OCI-LY7 (cell line): ENCODE results near the gene ZNF689.

Source experiments
- EZH2phosphoT487 ChIP-seq: fragments of 200-600 bp; sonication (generic); IDR thresholded peaks from 2 replicates; pipeline ENCODE4 v1.6.1; 2018; ENCODE audit warnings: low read depth, borderline replicate concordance, mild to moderate bottlenecking, mixed run types, antibody characterized with exemption, low read length, moderate library complexity, mixed read lengths
- TF ChIP-seq, protein P1 (sequence below): fragments of 200-600 bp; sonication (generic); conservative IDR thresholded peaks from 2 replicates; pipeline ENCODE4 v1.5.1; 2014; ENCODE audit warnings: mild to moderate bottlenecking, antibody characterized with exemption, low read length, moderate library complexity, mixed read lengths

DNA sequence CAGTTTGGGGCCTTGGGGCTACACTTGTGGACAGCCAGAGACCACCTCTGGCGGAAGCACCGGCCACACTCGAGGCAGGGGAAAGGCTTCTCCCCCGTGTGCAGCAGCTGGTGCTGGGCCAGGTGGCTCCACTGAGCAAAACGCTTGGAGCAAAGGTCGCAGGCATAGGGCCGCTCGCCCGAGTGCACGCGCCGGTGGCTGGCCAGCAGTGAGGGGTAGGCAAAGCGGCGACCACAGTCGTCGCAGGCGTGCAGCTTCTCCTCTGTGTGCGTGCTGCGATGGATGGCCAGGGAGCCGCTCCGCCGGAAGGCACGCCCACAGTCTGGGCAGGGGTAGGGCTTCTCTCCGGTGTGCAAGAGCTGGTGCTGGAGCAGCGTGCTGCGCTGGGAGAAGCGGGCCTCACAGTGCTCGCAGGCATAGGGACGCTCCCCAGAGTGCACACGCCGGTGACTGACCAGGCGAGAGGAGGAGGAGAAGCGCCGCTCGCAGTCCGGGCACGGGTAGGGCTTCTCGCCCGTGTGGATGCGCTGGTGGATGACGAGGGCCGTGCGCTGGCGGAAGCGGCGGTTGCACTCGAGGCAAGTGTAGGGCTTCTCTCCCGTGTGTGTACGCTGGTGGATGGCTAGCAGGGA, 5.8 kb downstream of the ZNF689 start:
- TF ChIP-seq, protein P1, sequence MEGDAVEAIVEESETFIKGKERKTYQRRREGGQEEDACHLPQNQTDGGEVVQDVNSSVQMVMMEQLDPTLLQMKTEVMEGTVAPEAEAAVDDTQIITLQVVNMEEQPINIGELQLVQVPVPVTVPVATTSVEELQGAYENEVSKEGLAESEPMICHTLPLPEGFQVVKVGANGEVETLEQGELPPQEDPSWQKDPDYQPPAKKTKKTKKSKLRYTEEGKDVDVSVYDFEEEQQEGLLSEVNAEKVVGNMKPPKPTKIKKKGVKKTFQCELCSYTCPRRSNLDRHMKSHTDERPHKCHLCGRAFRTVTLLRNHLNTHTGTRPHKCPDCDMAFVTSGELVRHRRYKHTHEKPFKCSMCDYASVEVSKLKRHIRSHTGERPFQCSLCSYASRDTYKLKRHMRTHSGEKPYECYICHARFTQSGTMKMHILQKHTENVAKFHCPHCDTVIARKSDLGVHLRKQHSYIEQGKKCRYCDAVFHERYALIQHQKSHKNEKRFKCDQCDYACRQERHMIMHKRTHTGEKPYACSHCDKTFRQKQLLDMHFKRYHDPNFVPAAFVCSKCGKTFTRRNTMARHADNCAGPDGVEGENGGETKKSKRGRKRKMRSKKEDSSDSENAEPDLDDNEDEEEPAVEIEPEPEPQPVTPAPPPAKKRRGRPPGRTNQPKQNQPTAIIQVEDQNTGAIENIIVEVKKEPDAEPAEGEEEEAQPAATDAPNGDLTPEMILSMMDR = no peak
- TF ChIP-seq EZH2phosphoT487 = no peak
